ENCODE results near the gene RASEF.
"Not testable (repeated sequence)": the region's sequence is repeated elsewhere in the genome, so short reads cannot be mapped to it uniquely, and the experiment has no call there.

RASEF gene

GRCh38 chr9:82968388-82968787 lies 94.6 kb downstream of the RASEF start:
- DNase-seq, result no peak

DNA sequence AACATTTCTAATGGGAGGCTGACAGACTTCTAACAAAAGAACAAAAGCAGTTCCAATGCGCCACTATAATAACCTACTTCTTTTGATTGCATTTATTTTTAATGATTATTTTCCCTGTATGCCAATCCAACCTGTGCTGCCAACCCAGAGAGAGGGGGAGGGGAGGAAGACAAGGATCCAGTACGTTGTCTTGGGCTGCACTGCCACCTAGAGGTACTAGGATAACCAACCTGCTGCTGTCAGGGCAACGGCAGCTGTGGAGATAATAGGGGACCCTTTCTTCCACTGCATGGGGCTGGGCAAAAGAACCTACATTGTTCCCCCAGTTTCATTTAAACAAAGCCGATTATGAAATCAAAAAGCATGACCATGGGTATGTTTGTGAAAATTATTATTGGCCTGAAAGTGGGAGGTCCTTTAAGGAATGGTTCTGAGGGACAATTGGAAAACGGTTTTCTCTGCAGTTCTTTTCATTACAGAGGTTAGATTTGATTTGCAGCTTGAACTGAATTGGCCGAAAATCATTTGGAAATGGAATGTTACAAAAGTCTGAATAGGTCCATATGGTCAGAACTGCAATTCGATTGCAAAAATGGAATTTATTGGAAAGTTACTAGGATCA lies 101.3 kb downstream of the RASEF start:
- peak in 3 of 6 experiments; percentile 1 to 22 (median 12) for DNase-seq

GRCh38 chr9:82957529-82958379 lies 105.2 kb downstream of the RASEF start:
- DNase-seq, result no peak

- DNase-seq, result no peak
These were observed 113.7 kb downstream of the RASEF start for GRCh38 chr9:82949203-82949602.

DNA sequence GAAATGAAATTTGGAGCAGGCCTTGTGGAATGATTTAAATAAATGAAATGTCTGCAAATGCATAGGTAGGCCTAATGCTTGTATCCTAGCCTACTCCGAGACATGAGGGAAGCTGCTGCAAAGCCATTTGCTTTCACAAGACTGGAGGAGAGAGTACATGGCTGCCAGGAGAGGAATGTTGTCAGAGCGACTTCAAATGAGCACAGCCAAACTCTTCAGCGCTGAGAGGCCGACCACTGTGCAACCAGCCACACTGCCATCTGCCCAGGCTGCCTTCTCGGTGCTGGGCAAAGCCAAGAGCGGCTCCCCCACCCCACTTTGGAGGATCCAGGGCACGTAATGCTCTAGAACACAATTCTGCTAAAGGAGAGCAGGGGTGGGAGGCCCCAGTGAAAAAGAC lies 122.6 kb downstream of the RASEF start:
- DNase-seq, result no peak

- no peak for DNase-seq
These were observed 123.5 kb downstream of the RASEF start for GRCh38 chr9:82939451-82939850.

GRCh38 chr9:82938426-82939218 lies 124.3 kb downstream of the RASEF start:
- DNase-seq, result no peak

DNA sequence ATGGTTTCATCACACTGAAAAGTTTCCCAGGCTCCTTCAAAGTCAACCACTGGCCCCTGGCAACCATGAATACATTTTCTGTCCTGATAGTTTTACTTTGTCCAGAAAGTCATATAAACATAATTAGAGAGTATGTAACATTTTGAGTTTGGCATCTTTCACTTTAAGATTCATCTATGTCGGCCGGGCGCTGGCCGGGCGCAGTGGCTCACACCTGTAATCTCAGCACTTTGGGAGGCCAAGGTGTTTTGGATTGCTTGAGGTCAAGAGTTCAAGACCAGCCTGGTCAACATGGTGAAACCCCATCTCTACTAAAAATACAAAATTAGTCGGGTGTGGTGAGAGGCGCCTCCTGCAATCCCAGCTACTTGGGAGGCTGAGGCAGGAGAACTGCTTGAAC lies 126.4 kb downstream of the RASEF start:
- DNase-seq, result not testable (repeated sequence)

DNA sequence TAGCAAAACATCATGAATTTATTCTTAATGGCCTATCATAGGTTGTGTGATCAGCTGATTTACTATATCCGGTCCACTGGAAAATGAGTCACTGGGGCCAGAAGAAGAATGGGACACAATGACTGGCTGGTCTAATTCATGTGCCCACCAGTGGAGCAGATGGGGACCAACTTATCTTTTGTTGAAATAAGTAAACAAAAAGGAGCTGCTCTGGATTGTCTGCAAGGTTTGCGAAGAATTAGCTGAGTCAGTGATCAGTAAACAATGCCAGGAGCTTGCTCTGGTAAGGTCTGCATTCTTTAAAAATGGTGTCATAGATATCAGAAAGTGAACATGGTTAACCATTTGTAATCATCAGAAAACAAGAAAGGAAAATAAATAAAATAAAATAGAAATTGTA lies 128.0 kb downstream of the RASEF start:
- DNase-seq, result no peak

- not testable (repeated sequence) for DNase-seq
These were observed 128.9 kb downstream of the RASEF start for GRCh38 chr9:82934025-82934424.

GRCh38 chr9:82930116-82930515 lies 132.8 kb downstream of the RASEF start:
- DNase-seq, result no peak
